Muscle layer of duodenum (tissue), 2 donors: ENCODE results near the gene TNFRSF19.

Source experiments
- H3K27ac ChIP-seq: one replicate; pipeline ENCODE4 v1.7.0; 2013; ENCODE audit warnings: mild to moderate bottlenecking, low read length
- H3K27me3 ChIP-seq: one replicate; pipeline ENCODE4 v1.7.0; 2013; ENCODE audit warnings: low read depth, mild to moderate bottlenecking, control low read depth, low read length
- H3K36me3 ChIP-seq, 2 donors: one replicate each; pipeline ENCODE4 v1.7.0; 2013; ENCODE audit warnings: low read length in 2 of 2, control low read depth in 1 of 2, mild to moderate bottlenecking in 1 of 2; ENCODE audit not compliant: insufficient read depth in 2 of 2, control insufficient read depth in 1 of 2
- H3K4me1 ChIP-seq, 2 donors: one replicate each; pipeline ENCODE4 v1.7.0; 2013; ENCODE audit warnings: low read length in 2 of 2, mild to moderate bottlenecking in 2 of 2, control low read depth in 1 of 2, moderate library complexity in 1 of 2; ENCODE audit not compliant: insufficient read depth in 2 of 2, control insufficient read depth in 1 of 2
- H3K4me3 ChIP-seq, 2 donors: one replicate each; pipeline ENCODE4 v1.7.0; 2013; ENCODE audit warnings: low read length in 2 of 2, low read depth in 1 of 2, mild to moderate bottlenecking in 1 of 2
- H3K9me3 ChIP-seq, 2 donors: one replicate each; pipeline ENCODE4 v1.7.0; 2013; ENCODE audit warnings: low read length in 2 of 2, control low read depth in 1 of 2, mild to moderate bottlenecking in 1 of 2; ENCODE audit not compliant: control insufficient read depth in 1 of 2
- donor health status: healthy.

The TNFRSF19 gene

GRCh38 chr13:23678795-23679194, 108.6 kb downstream of the TNFRSF19 start:
- Histone ChIP-seq H3K4me3 (no peak overlapping the region), H3K36me3 (no peaks in the 10 kb centered on the region), H3K4me1 (peaks cover 0 to 3% of the 10 kb centered on the region in 2 donors), H3K9me3 (no peaks in the 10 kb centered on the region), H3K27me3 (no peaks in the 10 kb centered on the region), H3K27ac (no peak overlapping the region)

GRCh38 chr13:23679220-23679619, 109.0 kb downstream of the TNFRSF19 start:
- no peaks in the 10 kb centered on the region for H3K27me3 ChIP-seq
- no peak overlapping the region for H3K4me3 ChIP-seq
- peaks cover 0 to under 1% of the 10 kb centered on the region in 2 donors for H3K9me3 ChIP-seq
- H3K4me1 ChIP-seq, result no peaks in the 10 kb centered on the region
- no peaks in the 10 kb centered on the region for H3K36me3 ChIP-seq
- no peak overlapping the region for H3K27ac ChIP-seq

GRCh38 chr13:23680845-23681669, 110.8 kb downstream of the TNFRSF19 start:
- H3K36me3 ChIP-seq, result no peaks in the 10 kb centered on the region
- H3K27ac ChIP-seq, result no peak overlapping the region
- H3K4me1 ChIP-seq, result no peaks in the 10 kb centered on the region
- H3K9me3 ChIP-seq, result peaks cover 0 to 3% of the 10 kb centered on the region in 2 donors
- H3K27me3 ChIP-seq, result no peaks in the 10 kb centered on the region
- no peak overlapping the region for H3K4me3 ChIP-seq

GRCh38 chr13:23683084-23683483, 112.9 kb downstream of the TNFRSF19 start:
- H3K27ac ChIP-seq, result no peak overlapping the region
- peaks cover 0 to 3% of the 10 kb centered on the region in 2 donors for H3K9me3 ChIP-seq
- H3K4me1 ChIP-seq, result no peaks in the 10 kb centered on the region
- no peak overlapping the region for H3K4me3 ChIP-seq
- no peaks in the 10 kb centered on the region for H3K27me3 ChIP-seq
- H3K36me3 ChIP-seq, result no peaks in the 10 kb centered on the region

- peaks cover 0 to 3% of the 10 kb centered on the region in 2 donors for H3K9me3 ChIP-seq
- no peaks in the 10 kb centered on the region for H3K27me3 ChIP-seq
- H3K36me3 ChIP-seq, result no peaks in the 10 kb centered on the region
- H3K4me1 ChIP-seq, result no peaks in the 10 kb centered on the region
- H3K27ac ChIP-seq, result no peak overlapping the region
- no peak overlapping the region for H3K4me3 ChIP-seq
These were observed 114.4 kb downstream of the TNFRSF19 start for GRCh38 chr13:23684647-23685046.

- Histone ChIP-seq H3K4me3 (no peak overlapping the region), H3K27ac (no peak overlapping the region), H3K9me3 (peaks cover 0 to 3% of the 10 kb centered on the region in 2 donors), H3K36me3 (no peaks in the 10 kb centered on the region), H3K27me3 (no peaks in the 10 kb centered on the region), H3K4me1 (no peaks in the 10 kb centered on the region)
These were observed 115.2 kb downstream of the TNFRSF19 start for GRCh38 chr13:23685416-23685815.

GRCh38 chr13:23686948-23687347, 116.7 kb downstream of the TNFRSF19 start:
- H3K4me3 ChIP-seq, result no peak overlapping the region
- H3K27me3 ChIP-seq, result no peaks in the 10 kb centered on the region
- no peak overlapping the region for H3K27ac ChIP-seq
- no peaks in the 10 kb centered on the region for H3K4me1 ChIP-seq
- peaks cover 0 to 3% of the 10 kb centered on the region in 2 donors for H3K9me3 ChIP-seq
- no peaks in the 10 kb centered on the region for H3K36me3 ChIP-seq

- Histone ChIP-seq H3K27me3 (no peaks in the 10 kb centered on the region), H3K36me3 (no peaks in the 10 kb centered on the region), H3K4me1 (no peaks in the 10 kb centered on the region), H3K4me3 (no peak overlapping the region), H3K27ac (no peak overlapping the region), H3K9me3 (peaks cover 0 to 3% of the 10 kb centered on the region in 2 donors)
These were observed 117.4 kb downstream of the TNFRSF19 start for GRCh38 chr13:23687614-23688013.

- H3K4me3 ChIP-seq, result no peak overlapping the region
- H3K9me3 ChIP-seq, result peaks cover 0 to 3% of the 10 kb centered on the region in 2 donors
- no peaks in the 10 kb centered on the region for H3K36me3 ChIP-seq
- H3K4me1 ChIP-seq, result no peaks in the 10 kb centered on the region
- no peak overlapping the region for H3K27ac ChIP-seq
- H3K27me3 ChIP-seq, result no peaks in the 10 kb centered on the region
These were observed 118.1 kb downstream of the TNFRSF19 start for GRCh38 chr13:23688336-23688735.

- H3K36me3 ChIP-seq, result no peaks in the 10 kb centered on the region
These were observed 120.5 kb downstream of the TNFRSF19 start for GRCh38 chr13:23690668-23691067.

GRCh38 chr13:23692816-23693215, 122.6 kb downstream of the TNFRSF19 start:
- no peaks in the 10 kb centered on the region for H3K27me3 ChIP-seq
- H3K36me3 ChIP-seq, result no peaks in the 10 kb centered on the region
- no peaks in the 10 kb centered on the region for H3K9me3 ChIP-seq
- no peaks in the 10 kb centered on the region for H3K4me1 ChIP-seq
- H3K27ac ChIP-seq, result no peak overlapping the region
- no peak overlapping the region for H3K4me3 ChIP-seq

More at GRCh38 chr13:23690668-23691067, 120.5 kb downstream of the TNFRSF19 start:
- Histone ChIP-seq H3K4me1 (no peaks in the 10 kb centered on the region), H3K9me3 (no peaks in the 10 kb centered on the region), H3K27me3 (no peaks in the 10 kb centered on the region), H3K4me3 (no peak overlapping the region), H3K27ac (no peak overlapping the region)

- H3K9me3 ChIP-seq, result no peaks in the 10 kb centered on the region
- H3K27ac ChIP-seq, result no peak overlapping the region
- H3K4me3 ChIP-seq, result peak overlapping the region in 1 of 2 donors; percentile 38
- H3K27me3 ChIP-seq, result no peaks in the 10 kb centered on the region
- H3K4me1 ChIP-seq, result no peaks in the 10 kb centered on the region
- H3K36me3 ChIP-seq, result no peaks in the 10 kb centered on the region
These were observed 125.0 kb downstream of the TNFRSF19 start for GRCh38 chr13:23695196-23695595.
